Brain microvascular endothelial cell (primary cell): ENCODE measurements around the gene MYDGF.

Experiments
- DNase-seq: peaks from one replicate; pipeline ENCODE4 v3.0.0-alpha.2; 2020
- H3K27ac ChIP-seq: fragments of 250-450 bp; sonication (Bioruptor Pico); 2 replicates; pipeline ENCODE4 v1.5.1; 2020; ENCODE audit warnings: mild to moderate bottlenecking, moderate library complexity
- H3K27me3 ChIP-seq: fragments of 250-450 bp; sonication (Bioruptor Pico); replicated peaks from 2 replicates; pipeline ENCODE4 v1.5.1; 2020; ENCODE audit warnings: mild to moderate bottlenecking
- H3K36me3 ChIP-seq: fragments of 250-450 bp; sonication (Bioruptor Pico); replicated peaks from 2 replicates; pipeline ENCODE4 v1.5.1; 2020; ENCODE audit warnings: mild to moderate bottlenecking
- H3K4me3 ChIP-seq: 2 replicates; pipeline ENCODE4 v1.5.1; 2011; ENCODE audit warnings: low read depth, mild to moderate bottlenecking, control low read depth, low read length, moderate library complexity
- CTCF ChIP-seq: IDR thresholded peaks from 2 replicates; pipeline ENCODE4 v1.5.1; 2011; ENCODE audit warnings: low read depth, mild to moderate bottlenecking, moderate library complexity, low read length, control low read depth, inconsistent platforms; ENCODE audit errors: missing control alignments
- in situ Hi-C: cut with HindIII; loops from 2 replicates; pipeline ENCODE4 v1.10.0; 2017; ENCODE audit warnings: low sequenced_read_pairs, low pct_ligation_motif_present

The MYDGF gene

GRCh38 chr19:4714016-4714415, 43.9 kb upstream of the MYDGF start:
- no peak for TF ChIP-seq CTCF
- Histone ChIP-seq H3K27ac (peak overlapping the region; percentile 86), H3K27me3 (no peaks in the 10 kb centered on the region), H3K4me3 (no peak overlapping the region), H3K36me3 (peaks cover 73% of the 10 kb centered on the region)
- in situ Hi-C loops, result no loop called here
- DNase-seq, result no peak

- Histone ChIP-seq H3K36me3 (peaks cover 68% of the 10 kb centered on the region), H3K4me3 (no peak overlapping the region), H3K27me3 (no peaks in the 10 kb centered on the region), H3K27ac (peak overlapping the region; percentile 86)
- peak; percentile 5 for TF ChIP-seq CTCF
- in situ Hi-C loops, result no loop called here
- DNase-seq, result peak; percentile 96
These were observed 43.3 kb upstream of the MYDGF start for GRCh38 chr19:4713384-4713951.

- no peaks in the 10 kb centered on the region for H3K27me3 ChIP-seq
- H3K36me3 ChIP-seq, result peaks cover 63% of the 10 kb centered on the region
- in situ Hi-C loops, result no loop called here
- DNase-seq, result no peak
- H3K27ac ChIP-seq, result peak overlapping the region; percentile 86
- no peak for TF ChIP-seq CTCF
- no peak overlapping the region for H3K4me3 ChIP-seq
These were observed 42.6 kb upstream of the MYDGF start for GRCh38 chr19:4712771-4713170.

GRCh38 chr19:4711211-4711610, 41.1 kb upstream of the MYDGF start:
- H3K4me3 ChIP-seq, result no peak overlapping the region
- in situ Hi-C loops, result no loop called here
- no peak overlapping the region for H3K27ac ChIP-seq
- no peaks in the 10 kb centered on the region for H3K27me3 ChIP-seq
- peaks cover 68% of the 10 kb centered on the region for H3K36me3 ChIP-seq
- no peak for TF ChIP-seq CTCF
- DNase-seq, result no peak

- H3K27me3 ChIP-seq, result no peaks in the 10 kb centered on the region
- no peak overlapping the region for H3K4me3 ChIP-seq
- in situ Hi-C loops, result no loop called here
- no peak for TF ChIP-seq CTCF
- no peak overlapping the region for H3K27ac ChIP-seq
- H3K36me3 ChIP-seq, result peaks cover 65% of the 10 kb centered on the region
- no peak for DNase-seq
These were observed 40.1 kb upstream of the MYDGF start for GRCh38 chr19:4710281-4710600.
